GM12878 (cell line): ENCODE results near the gene ACRBP. TPM values are rescaled to one million over a fixed set of nuclear protein-coding genes. Genes with fewer than 3 reads are reported as not detected.

ENCODE experiments used
- BHLHE40 ChIP-seq, 2 experiments: fragments of 450-650 bp in 1 of 2; IDR thresholded peaks; 2 replicates each; pipeline ENCODE4 v1.6.1; 2011 to 2017; ENCODE audit warnings: low read depth in 2 of 2, borderline replicate concordance in 1 of 2, improper control_type of control experiment in 1 of 2, low read length in 1 of 2, mild to moderate bottlenecking in 1 of 2
- CBX5 ChIP-seq: sonication (generic); IDR thresholded peaks from 2 replicates; pipeline ENCODE4 v1.6.1; 2016; ENCODE audit warnings: low read depth, moderate library complexity, mild to moderate bottlenecking, inconsistent platforms
- NFIC ChIP-seq: IDR thresholded peaks from 2 replicates; pipeline ENCODE4 v1.6.1; 2012; ENCODE audit warnings: low read depth, mild to moderate bottlenecking, inconsistent platforms, low read length, moderate library complexity
- NFYA ChIP-seq: IDR thresholded peaks from 2 replicates; pipeline ENCODE4 v1.6.1; 2011; ENCODE audit warnings: low read depth, mild to moderate bottlenecking, low read length, improper control_type of control experiment, borderline replicate concordance
- NR2C2 ChIP-seq: IDR thresholded peaks from 2 replicates; pipeline ENCODE4 v1.6.1; 2011; ENCODE audit warnings: borderline replicate concordance, low read depth; ENCODE audit not compliant: control insufficient read depth, insufficient read length
- PAX5 ChIP-seq: IDR thresholded peaks from 2 replicates; pipeline ENCODE4 v1.6.1; 2011; ENCODE audit warnings: low read depth, low read length, borderline replicate concordance
- RFX5 ChIP-seq: IDR thresholded peaks from 2 replicates; pipeline ENCODE4 v1.6.1; 2011; ENCODE audit warnings: low read depth, low read length, improper control_type of control experiment
- SMAD5 ChIP-seq: IDR thresholded peaks from 2 replicates; pipeline ENCODE4 v1.6.1; 2016; ENCODE audit warnings: antibody characterized with exemption, low read depth
- SMC3 ChIP-seq: IDR thresholded peaks from 2 replicates; pipeline ENCODE4 v1.6.1; 2011; ENCODE audit warnings: low read length, improper control_type of control experiment, borderline replicate concordance
- TAF1 ChIP-seq: IDR thresholded peaks from 2 replicates; pipeline ENCODE4 v1.6.1; 2011; ENCODE audit warnings: mild to moderate bottlenecking, low read depth, low read length, borderline replicate concordance
- TARDBP ChIP-seq: IDR thresholded peaks from 2 replicates; pipeline ENCODE4 v1.6.1; 2016; ENCODE audit warnings: borderline replicate concordance
- ZNF217 ChIP-seq: fragments of 450-650 bp; IDR thresholded peaks from 2 replicates; pipeline ENCODE4 v1.6.1; 2017; ENCODE audit warnings: antibody characterized with exemption, mild to moderate bottlenecking
- polyA plus RNA-seq, 11 experiments: library from polyadenylated mRNA; depleted of rRNA in 4 of 11; unstranded in 6 of 11; stranded (reverse) in 5 of 11; fragments of >200 nt; fragmentation: Nextera tagmentation in 4 of 11; fragmentation: Illumina TruSeq in 1 of 11; extraction: Ambion mirVana in 4 of 11; extraction: Trizol in 1 of 11; gene quantifications; 1 replicate in 1 of 11; 2 replicates in 10 of 11; pipeline versions ENCODE4 v1.2.1 to v1.2.3, GENCODE V29; 2011 to 2016; ENCODE audit warnings: inconsistent platforms in 2 of 11, missing spikeins in 2 of 11, low read depth in 1 of 11
- total RNA-seq, 4 experiments: library from RNA; depleted of rRNA in 3 of 4; stranded (reverse); fragments of >200 nt in 3 of 4; fragmentation: Illumina TruSeq in 1 of 4; extraction: Trizol in 1 of 4; gene quantifications; 2 replicates each; pipeline versions ENCODE4 v1.2.1 to v1.2.3, GENCODE V29; 2013 to 2021
- TF ChIP-seq, protein P1 (sequence below): fragments of 450-650 bp; IDR thresholded peaks from 2 replicates; pipeline ENCODE4 v1.6.1; 2017; ENCODE audit warnings: mild to moderate bottlenecking, moderate library complexity
- TF ChIP-seq, protein P2 (sequence below): IDR thresholded peaks from 2 replicates; pipeline ENCODE4 v1.6.1; 2012; ENCODE audit warnings: improper control_type of control experiment, low read depth, low read length; ENCODE audit not compliant: insufficient replicate concordance
- TF ChIP-seq, protein P3 (sequence below): fragments of 450-650 bp; IDR thresholded peaks from 2 replicates; pipeline ENCODE4 v1.6.1; 2017; ENCODE audit warnings: mild to moderate bottlenecking
- TF ChIP-seq, protein P4 (sequence below): fragments of 450-650 bp; IDR thresholded peaks from 2 replicates; pipeline ENCODE4 v1.6.1; 2016; ENCODE audit warnings: mild to moderate bottlenecking

Gene ACRBP
- total and polyA plus RNA-seq, 10 of the 15 experiments (the other 5 are each of a cell fraction or from before 2014, with no cell fraction given) = 0.54 to 1.4 (median 0.87) TPM

DNA sequence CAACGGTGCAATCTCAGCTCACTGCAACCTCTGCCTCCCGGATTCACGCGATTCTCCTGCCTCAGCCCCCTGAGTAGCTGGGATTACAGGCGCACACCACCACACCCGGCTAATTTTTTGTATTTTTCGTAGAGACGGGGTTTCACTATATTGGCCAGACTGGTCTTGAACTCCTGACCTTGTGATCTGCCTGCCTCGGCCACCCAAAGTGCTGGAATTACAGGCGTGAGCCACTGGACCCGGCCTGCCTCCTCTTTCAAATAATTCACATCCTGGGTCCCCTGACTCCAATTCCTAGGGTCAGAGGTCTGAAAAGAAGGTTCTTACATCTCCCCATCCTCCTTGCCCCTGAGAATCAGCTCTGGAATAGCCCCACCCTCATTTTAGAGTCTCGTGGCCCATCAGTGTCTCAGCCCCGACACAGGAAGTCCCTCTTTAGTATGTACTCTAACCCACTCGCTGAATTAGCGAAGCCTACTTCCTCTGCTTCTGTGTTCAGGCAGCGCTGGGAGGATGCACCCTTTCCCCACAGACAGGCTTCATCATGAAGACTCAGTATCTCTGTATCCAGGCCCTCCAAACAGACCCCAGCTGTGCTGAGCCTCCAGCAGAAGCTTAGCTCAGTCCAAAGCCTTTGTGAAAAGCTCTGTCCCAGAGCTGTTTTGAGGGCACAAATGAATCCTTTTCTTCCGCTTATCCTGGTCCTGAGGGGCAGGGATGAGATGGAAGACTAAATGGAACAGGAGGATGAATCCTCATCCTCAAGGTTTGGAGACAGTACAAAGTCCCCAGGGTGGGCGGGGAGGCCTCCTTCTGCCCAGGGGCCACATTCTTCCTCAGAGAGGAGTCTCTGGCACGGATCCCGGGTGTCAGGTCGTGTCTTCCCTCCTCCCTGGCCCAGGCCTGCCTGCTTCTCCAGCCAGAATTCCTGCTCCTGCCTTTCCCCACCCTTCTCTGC, 14.9 kb downstream of the ACRBP start (continued):
- no peak for TF ChIP-seq NFIC
- TF ChIP-seq, protein P1, sequence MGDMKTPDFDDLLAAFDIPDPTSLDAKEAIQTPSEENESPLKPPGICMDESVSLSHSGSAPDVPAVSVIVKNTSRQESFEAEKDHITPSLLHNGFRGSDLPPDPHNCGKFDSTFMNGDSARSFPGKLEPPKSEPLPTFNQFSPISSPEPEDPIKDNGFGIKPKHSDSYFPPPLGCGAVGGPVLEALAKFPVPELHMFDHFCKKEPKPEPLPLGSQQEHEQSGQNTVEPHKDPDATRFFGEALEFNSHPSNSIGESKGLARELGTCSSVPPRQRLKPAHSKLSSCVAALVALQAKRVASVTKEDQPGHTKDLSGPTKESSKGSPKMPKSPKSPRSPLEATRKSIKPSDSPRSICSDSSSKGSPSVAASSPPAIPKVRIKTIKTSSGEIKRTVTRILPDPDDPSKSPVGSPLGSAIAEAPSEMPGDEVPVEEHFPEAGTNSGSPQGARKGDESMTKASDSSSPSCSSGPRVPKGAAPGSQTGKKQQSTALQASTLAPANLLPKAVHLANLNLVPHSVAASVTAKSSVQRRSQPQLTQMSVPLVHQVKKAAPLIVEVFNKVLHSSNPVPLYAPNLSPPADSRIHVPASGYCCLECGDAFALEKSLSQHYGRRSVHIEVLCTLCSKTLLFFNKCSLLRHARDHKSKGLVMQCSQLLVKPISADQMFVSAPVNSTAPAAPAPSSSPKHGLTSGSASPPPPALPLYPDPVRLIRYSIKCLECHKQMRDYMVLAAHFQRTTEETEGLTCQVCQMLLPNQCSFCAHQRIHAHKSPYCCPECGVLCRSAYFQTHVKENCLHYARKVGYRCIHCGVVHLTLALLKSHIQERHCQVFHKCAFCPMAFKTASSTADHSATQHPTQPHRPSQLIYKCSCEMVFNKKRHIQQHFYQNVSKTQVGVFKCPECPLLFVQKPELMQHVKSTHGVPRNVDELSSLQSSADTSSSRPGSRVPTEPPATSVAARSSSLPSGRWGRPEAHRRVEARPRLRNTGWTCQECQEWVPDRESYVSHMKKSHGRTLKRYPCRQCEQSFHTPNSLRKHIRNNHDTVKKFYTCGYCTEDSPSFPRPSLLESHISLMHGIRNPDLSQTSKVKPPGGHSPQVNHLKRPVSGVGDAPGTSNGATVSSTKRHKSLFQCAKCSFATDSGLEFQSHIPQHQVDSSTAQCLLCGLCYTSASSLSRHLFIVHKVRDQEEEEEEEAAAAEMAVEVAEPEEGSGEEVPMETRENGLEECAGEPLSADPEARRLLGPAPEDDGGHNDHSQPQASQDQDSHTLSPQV = no peak
- peak; percentile 84 for TF ChIP-seq TAF1
- TF ChIP-seq CBX5 = no peak
- TF ChIP-seq, protein P2, sequence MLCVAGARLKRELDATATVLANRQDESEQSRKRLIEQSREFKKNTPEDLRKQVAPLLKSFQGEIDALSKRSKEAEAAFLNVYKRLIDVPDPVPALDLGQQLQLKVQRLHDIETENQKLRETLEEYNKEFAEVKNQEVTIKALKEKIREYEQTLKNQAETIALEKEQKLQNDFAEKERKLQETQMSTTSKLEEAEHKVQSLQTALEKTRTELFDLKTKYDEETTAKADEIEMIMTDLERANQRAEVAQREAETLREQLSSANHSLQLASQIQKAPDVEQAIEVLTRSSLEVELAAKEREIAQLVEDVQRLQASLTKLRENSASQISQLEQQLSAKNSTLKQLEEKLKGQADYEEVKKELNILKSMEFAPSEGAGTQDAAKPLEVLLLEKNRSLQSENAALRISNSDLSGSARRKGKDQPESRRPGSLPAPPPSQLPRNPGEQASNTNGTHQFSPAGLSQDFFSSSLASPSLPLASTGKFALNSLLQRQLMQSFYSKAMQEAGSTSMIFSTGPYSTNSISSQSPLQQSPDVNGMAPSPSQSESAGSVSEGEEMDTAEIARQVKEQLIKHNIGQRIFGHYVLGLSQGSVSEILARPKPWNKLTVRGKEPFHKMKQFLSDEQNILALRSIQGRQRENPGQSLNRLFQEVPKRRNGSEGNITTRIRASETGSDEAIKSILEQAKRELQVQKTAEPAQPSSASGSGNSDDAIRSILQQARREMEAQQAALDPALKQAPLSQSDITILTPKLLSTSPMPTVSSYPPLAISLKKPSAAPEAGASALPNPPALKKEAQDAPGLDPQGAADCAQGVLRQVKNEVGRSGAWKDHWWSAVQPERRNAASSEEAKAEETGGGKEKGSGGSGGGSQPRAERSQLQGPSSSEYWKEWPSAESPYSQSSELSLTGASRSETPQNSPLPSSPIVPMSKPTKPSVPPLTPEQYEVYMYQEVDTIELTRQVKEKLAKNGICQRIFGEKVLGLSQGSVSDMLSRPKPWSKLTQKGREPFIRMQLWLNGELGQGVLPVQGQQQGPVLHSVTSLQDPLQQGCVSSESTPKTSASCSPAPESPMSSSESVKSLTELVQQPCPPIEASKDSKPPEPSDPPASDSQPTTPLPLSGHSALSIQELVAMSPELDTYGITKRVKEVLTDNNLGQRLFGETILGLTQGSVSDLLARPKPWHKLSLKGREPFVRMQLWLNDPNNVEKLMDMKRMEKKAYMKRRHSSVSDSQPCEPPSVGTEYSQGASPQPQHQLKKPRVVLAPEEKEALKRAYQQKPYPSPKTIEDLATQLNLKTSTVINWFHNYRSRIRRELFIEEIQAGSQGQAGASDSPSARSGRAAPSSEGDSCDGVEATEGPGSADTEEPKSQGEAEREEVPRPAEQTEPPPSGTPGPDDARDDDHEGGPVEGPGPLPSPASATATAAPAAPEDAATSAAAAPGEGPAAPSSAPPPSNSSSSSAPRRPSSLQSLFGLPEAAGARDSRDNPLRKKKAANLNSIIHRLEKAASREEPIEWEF = no peak
- TF ChIP-seq, protein P3, sequence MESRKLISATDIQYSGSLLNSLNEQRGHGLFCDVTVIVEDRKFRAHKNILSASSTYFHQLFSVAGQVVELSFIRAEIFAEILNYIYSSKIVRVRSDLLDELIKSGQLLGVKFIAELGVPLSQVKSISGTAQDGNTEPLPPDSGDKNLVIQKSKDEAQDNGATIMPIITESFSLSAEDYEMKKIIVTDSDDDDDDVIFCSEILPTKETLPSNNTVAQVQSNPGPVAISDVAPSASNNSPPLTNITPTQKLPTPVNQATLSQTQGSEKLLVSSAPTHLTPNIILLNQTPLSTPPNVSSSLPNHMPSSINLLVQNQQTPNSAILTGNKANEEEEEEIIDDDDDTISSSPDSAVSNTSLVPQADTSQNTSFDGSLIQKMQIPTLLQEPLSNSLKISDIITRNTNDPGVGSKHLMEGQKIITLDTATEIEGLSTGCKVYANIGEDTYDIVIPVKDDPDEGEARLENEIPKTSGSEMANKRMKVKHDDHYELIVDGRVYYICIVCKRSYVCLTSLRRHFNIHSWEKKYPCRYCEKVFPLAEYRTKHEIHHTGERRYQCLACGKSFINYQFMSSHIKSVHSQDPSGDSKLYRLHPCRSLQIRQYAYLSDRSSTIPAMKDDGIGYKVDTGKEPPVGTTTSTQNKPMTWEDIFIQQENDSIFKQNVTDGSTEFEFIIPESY = no peak
- peak; percentile 84; the same call in 1 of the 2 replicates for TF ChIP-seq PAX5
- TF ChIP-seq ZNF217 = peak; percentile 51; the same call in 1 of the 2 replicates
- TF ChIP-seq SMC3 = no peak
- TF ChIP-seq BHLHE40 (IDR thresholded peaks at IDR 0.05; ENCODE audit: borderline replicate concordance in 1 of 2, low read depth in 2 of 2, low read length in 1 of 2) = peak; percentile 65 to 76; a peak in 3 of 4 replicates
- TF ChIP-seq, protein P4, sequence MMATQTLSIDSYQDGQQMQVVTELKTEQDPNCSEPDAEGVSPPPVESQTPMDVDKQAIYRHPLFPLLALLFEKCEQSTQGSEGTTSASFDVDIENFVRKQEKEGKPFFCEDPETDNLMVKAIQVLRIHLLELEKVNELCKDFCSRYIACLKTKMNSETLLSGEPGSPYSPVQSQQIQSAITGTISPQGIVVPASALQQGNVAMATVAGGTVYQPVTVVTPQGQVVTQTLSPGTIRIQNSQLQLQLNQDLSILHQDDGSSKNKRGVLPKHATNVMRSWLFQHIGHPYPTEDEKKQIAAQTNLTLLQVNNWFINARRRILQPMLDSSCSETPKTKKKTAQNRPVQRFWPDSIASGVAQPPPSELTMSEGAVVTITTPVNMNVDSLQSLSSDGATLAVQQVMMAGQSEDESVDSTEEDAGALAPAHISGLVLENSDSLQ = peak; percentile 36; the same call in 1 of the 2 replicates
- TF ChIP-seq SMAD5 = no peak
- TF ChIP-seq NR2C2 = no peak
- TF ChIP-seq TARDBP = 0 out of 2 replicates have a peak, but pooled peaks have one; percentile 26
- TF ChIP-seq RFX5 = no peak
- TF ChIP-seq NFYA = no peak
